H9 (cell line): ENCODE measurements around the gene DLG2. TPM values are rescaled to one million over a fixed set of nuclear protein-coding genes. Genes with fewer than 3 reads are reported as not detected.

Source experiments
- DNase-seq: peaks from one replicate; pipeline ENCODE4 v3.0.0-alpha.2; 2017
- H2AFZ ChIP-seq: one replicate; pipeline ENCODE4 v1.6.1; 2013; ENCODE audit warnings: mild to moderate bottlenecking, low read length, control low read depth, moderate library complexity
- H2AK5ac ChIP-seq: 2 replicates; pipeline ENCODE4 v1.6.1; 2013; ENCODE audit warnings: low read length, control low read depth, mixed read lengths; ENCODE audit not compliant: insufficient read length
- H2BK120ac ChIP-seq: one replicate; pipeline ENCODE4 v1.6.1; 2013; ENCODE audit warnings: low read depth, mild to moderate bottlenecking, low read length, control low read depth, inconsistent platforms; ENCODE audit not compliant: poor library complexity, severe bottlenecking
- H2BK12ac ChIP-seq: 2 replicates; pipeline ENCODE4 v1.6.1; 2013; ENCODE audit warnings: low read length, control low read depth, mixed read lengths, low read depth; ENCODE audit not compliant: insufficient read length
- H2BK15ac ChIP-seq: 2 replicates; pipeline ENCODE4 v1.6.1; 2013; ENCODE audit warnings: low read depth, low read length, control low read depth
- H2BK20ac ChIP-seq: one replicate; pipeline ENCODE4 v1.6.1; 2013; ENCODE audit warnings: low read depth, mild to moderate bottlenecking, low read length, control low read depth, inconsistent platforms; ENCODE audit not compliant: poor library complexity, severe bottlenecking
- H2BK5ac ChIP-seq: 2 replicates; pipeline ENCODE4 v1.6.1; 2013; ENCODE audit warnings: low read length, control low read depth, mixed read lengths; ENCODE audit not compliant: insufficient read length
- H3K14ac ChIP-seq: 2 replicates; pipeline ENCODE4 v1.6.1; 2013; ENCODE audit warnings: low read length, control low read depth; ENCODE audit not compliant: insufficient read depth
- H3K18ac ChIP-seq: 2 replicates; pipeline ENCODE4 v1.6.1; 2013; ENCODE audit warnings: low read depth, mild to moderate bottlenecking, mixed read lengths, low read length, control low read depth; ENCODE audit not compliant: insufficient read length
- H3K23ac ChIP-seq: 2 replicates; pipeline ENCODE4 v1.6.1; 2013; ENCODE audit warnings: low read length, control low read depth, mixed read lengths, low read depth; ENCODE audit not compliant: insufficient read length
- H3K23me2 ChIP-seq: 2 replicates; pipeline ENCODE4 v1.6.1; 2013; ENCODE audit warnings: low read depth, mild to moderate bottlenecking, mixed read lengths, low read length, control low read depth; ENCODE audit not compliant: insufficient read length, poor library complexity, severe bottlenecking
- H3K27ac ChIP-seq: 2 replicates; pipeline ENCODE4 v1.5.1; 2013; ENCODE audit warnings: low read length, control low read depth, mixed read lengths, low read depth; ENCODE audit not compliant: insufficient read length
- H3K27me3 ChIP-seq: 2 replicates; pipeline ENCODE4 v1.6.1; 2013; ENCODE audit warnings: low read length, control low read depth, inconsistent platforms; ENCODE audit not compliant: insufficient read depth
- H3K4ac ChIP-seq: 2 replicates; pipeline ENCODE4 v1.6.1; 2013; ENCODE audit warnings: low read depth, mild to moderate bottlenecking, control low read depth, inconsistent platforms, low read length, moderate library complexity
- H3K4me1 ChIP-seq: 2 replicates; pipeline ENCODE4 v1.6.1; 2013; ENCODE audit warnings: low read length, control low read depth, inconsistent platforms; ENCODE audit not compliant: insufficient read depth
- H3K4me2 ChIP-seq: 2 replicates; pipeline ENCODE4 v1.6.1; 2013; ENCODE audit warnings: low read length, control low read depth, mixed read lengths; ENCODE audit not compliant: insufficient read length, insufficient read depth
- H3K56ac ChIP-seq: 2 replicates; pipeline ENCODE4 v1.6.1; 2013; ENCODE audit warnings: low read depth, mild to moderate bottlenecking, mixed read lengths, low read length, control low read depth; ENCODE audit not compliant: insufficient read length
- H3K79me1 ChIP-seq: 2 replicates; pipeline ENCODE4 v1.6.1; 2013; ENCODE audit warnings: low read depth, mild to moderate bottlenecking, moderate library complexity, low read length, control low read depth, inconsistent platforms; ENCODE audit not compliant: insufficient read depth, poor library complexity, severe bottlenecking
- H3K79me2 ChIP-seq: 2 replicates; pipeline ENCODE4 v1.6.1; 2013; ENCODE audit warnings: low read length, control low read depth, inconsistent platforms; ENCODE audit not compliant: insufficient read depth
- H3K9ac ChIP-seq: 2 replicates; pipeline ENCODE4 v1.6.1; 2013; ENCODE audit warnings: low read length, control low read depth, mixed read lengths; ENCODE audit not compliant: insufficient read length; ENCODE audit errors: extremely low read depth
- H3K9me3 ChIP-seq: one replicate; pipeline ENCODE4 v1.6.1; 2013; ENCODE audit warnings: low read depth, low read length, inconsistent platforms; ENCODE audit not compliant: control insufficient read depth
- H3T11ph ChIP-seq: one replicate; pipeline ENCODE4 v1.6.1; 2013; ENCODE audit warnings: mild to moderate bottlenecking, low read length, control low read depth, inconsistent platforms
- H4K20me1 ChIP-seq: one replicate; pipeline ENCODE4 v1.6.1; 2013; ENCODE audit not compliant: control insufficient read depth, insufficient read length, insufficient read depth
- H4K5ac ChIP-seq: 2 replicates; pipeline ENCODE4 v1.6.1; 2013; ENCODE audit warnings: low read depth, mild to moderate bottlenecking, mixed read lengths, low read length, control low read depth; ENCODE audit not compliant: insufficient read length
- H4K8ac ChIP-seq: replicated peaks from 2 replicates; pipeline ENCODE4 v1.6.1; 2013; ENCODE audit warnings: low read length, control low read depth, mixed read lengths, low read depth; ENCODE audit not compliant: insufficient read length
- H4K91ac ChIP-seq: 2 replicates; pipeline ENCODE4 v1.6.1; 2013; ENCODE audit warnings: low read depth, mild to moderate bottlenecking, moderate library complexity, mixed read lengths, low read length, control low read depth; ENCODE audit not compliant: insufficient read length
- H3K27ac Mint-ChIP-seq, 3 experiments: 2 replicates in 2 of 3; 3 replicates in 1 of 3; pipeline ENCODE4 v1.8.0; 2020 to 2021; ENCODE audit warnings: mixed read lengths in 3 of 3, mild to moderate bottlenecking in 1 of 3, moderate library complexity in 1 of 3
- H3K27me3 Mint-ChIP-seq: 2 replicates; pipeline ENCODE4 v1.8.0; 2021; ENCODE audit warnings: low read depth, mild to moderate bottlenecking, moderate library complexity, mixed read lengths
- H3K36me3 Mint-ChIP-seq, 3 experiments: 2 replicates in 2 of 3; 3 replicates in 1 of 3; pipeline ENCODE4 v1.8.0; 2020 to 2021; ENCODE audit warnings: low read depth in 3 of 3, mixed read lengths in 3 of 3; ENCODE audit not compliant: insufficient read depth in 1 of 3
- H3K4me1 Mint-ChIP-seq, 2 experiments: 2 replicates each; pipeline ENCODE4 v1.8.0; 2020; ENCODE audit warnings: mixed read lengths in 2 of 2
- H3K4me3 Mint-ChIP-seq, 2 experiments: 2 replicates in 1 of 2; 3 replicates in 1 of 2; pipeline ENCODE4 v1.8.0; 2020 to 2021; ENCODE audit warnings: mild to moderate bottlenecking in 2 of 2, mixed read lengths in 2 of 2, moderate library complexity in 1 of 2
- H3K9me3 Mint-ChIP-seq, 2 experiments: 2 replicates in 1 of 2; 3 replicates in 1 of 2; pipeline ENCODE4 v1.8.0; 2020; ENCODE audit warnings: mild to moderate bottlenecking in 2 of 2, mixed read lengths in 2 of 2, moderate library complexity in 1 of 2
- WGBS: extraction: QIAGEN DNeasy Blood & Tissue Kit; methylation state at CpG from one replicate; pipeline ENCODE4 v1.1.7; 2013; ENCODE audit warnings: missing lambda C conversion rate, low lambda C conversion rate, mixed read lengths; ENCODE audit not compliant: insufficient read length; ENCODE audit errors: extremely low coverage; 5-methylcytosine and 5-hydroxymethylcytosine counted together
- total RNA-seq: library from RNA; stranded (reverse); gene quantifications from 2 replicates; pipeline ENCODE4 v1.2.1, GENCODE V29; 2021
- TF ChIP-seq, protein P1 (sequence below): fragments of 200-600 bp; sonication (generic); conservative IDR thresholded peaks from 3 replicates; pipeline ENCODE4 v1.8.0; 2021; ENCODE audit warnings: antibody characterized with exemption, mild to moderate bottlenecking

The DLG2 gene
- total RNA-seq, 1 experiment from 2014 or later, result 8.0 TPM

- Histone ChIP-seq H2AK5ac (no peak overlapping the region), H2AFZ (no peak overlapping the region), H3K56ac (no peak overlapping the region), H3K14ac (no peak overlapping the region), H3K79me2 (no peaks in the 10 kb centered on the region), H3K23me2 (no peaks in the 10 kb centered on the region), H3K4me1 (no peaks in the 10 kb centered on the region), H4K91ac (no peak overlapping the region), H4K20me1 (no peaks in the 10 kb centered on the region), H4K5ac (no peak overlapping the region), H4K8ac (no peak overlapping the region), H3K18ac (no peak overlapping the region), H2BK12ac (no peak overlapping the region), H3K27ac (no peak overlapping the region), H3K79me1 (no peaks in the 10 kb centered on the region), H3K4me2 (no peak overlapping the region), H2BK120ac (no peak overlapping the region), H2BK15ac (no peak overlapping the region), H2BK5ac (no peak overlapping the region), H3K23ac (no peak overlapping the region), H3K27me3 (no peaks in the 10 kb centered on the region), H3T11ph (no peak overlapping the region), H3K9ac (no peak overlapping the region), H2BK20ac (no peak overlapping the region), H3K9me3 (no peaks in the 10 kb centered on the region), H3K4ac (no peak overlapping the region)
- Mint-ChIP-seq H3K9me3 (no peaks in the 10 kb centered on the region; a peak in 1 of 5 replicates), H3K4me3 (no peak overlapping the region), H3K27me3 (no peaks in the 10 kb centered on the region), H3K4me1 (peaks cover 0 to 3% of the 10 kb centered on the region in 2 experiments; a peak in 1 of 4 replicates), H3K36me3 (no peaks in the 10 kb centered on the region), H3K27ac (no peak overlapping the region)
- TF ChIP-seq, protein P1, sequence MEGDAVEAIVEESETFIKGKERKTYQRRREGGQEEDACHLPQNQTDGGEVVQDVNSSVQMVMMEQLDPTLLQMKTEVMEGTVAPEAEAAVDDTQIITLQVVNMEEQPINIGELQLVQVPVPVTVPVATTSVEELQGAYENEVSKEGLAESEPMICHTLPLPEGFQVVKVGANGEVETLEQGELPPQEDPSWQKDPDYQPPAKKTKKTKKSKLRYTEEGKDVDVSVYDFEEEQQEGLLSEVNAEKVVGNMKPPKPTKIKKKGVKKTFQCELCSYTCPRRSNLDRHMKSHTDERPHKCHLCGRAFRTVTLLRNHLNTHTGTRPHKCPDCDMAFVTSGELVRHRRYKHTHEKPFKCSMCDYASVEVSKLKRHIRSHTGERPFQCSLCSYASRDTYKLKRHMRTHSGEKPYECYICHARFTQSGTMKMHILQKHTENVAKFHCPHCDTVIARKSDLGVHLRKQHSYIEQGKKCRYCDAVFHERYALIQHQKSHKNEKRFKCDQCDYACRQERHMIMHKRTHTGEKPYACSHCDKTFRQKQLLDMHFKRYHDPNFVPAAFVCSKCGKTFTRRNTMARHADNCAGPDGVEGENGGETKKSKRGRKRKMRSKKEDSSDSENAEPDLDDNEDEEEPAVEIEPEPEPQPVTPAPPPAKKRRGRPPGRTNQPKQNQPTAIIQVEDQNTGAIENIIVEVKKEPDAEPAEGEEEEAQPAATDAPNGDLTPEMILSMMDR, result no peak
- no peak for DNase-seq
- no CpG with 5 or more reads among the region's 4 CpGs for WGBS
Measured at GRCh38 chr11:84012171-84012826, 1614.8 kb downstream of the DLG2 start.
